ENCODE measurements around the gene CSGALNACT2.
"Not testable (repeated sequence)": the region's sequence is repeated elsewhere in the genome, so short reads cannot be mapped to it uniquely, and the experiment has no call there.

CSGALNACT2 gene

DNA sequence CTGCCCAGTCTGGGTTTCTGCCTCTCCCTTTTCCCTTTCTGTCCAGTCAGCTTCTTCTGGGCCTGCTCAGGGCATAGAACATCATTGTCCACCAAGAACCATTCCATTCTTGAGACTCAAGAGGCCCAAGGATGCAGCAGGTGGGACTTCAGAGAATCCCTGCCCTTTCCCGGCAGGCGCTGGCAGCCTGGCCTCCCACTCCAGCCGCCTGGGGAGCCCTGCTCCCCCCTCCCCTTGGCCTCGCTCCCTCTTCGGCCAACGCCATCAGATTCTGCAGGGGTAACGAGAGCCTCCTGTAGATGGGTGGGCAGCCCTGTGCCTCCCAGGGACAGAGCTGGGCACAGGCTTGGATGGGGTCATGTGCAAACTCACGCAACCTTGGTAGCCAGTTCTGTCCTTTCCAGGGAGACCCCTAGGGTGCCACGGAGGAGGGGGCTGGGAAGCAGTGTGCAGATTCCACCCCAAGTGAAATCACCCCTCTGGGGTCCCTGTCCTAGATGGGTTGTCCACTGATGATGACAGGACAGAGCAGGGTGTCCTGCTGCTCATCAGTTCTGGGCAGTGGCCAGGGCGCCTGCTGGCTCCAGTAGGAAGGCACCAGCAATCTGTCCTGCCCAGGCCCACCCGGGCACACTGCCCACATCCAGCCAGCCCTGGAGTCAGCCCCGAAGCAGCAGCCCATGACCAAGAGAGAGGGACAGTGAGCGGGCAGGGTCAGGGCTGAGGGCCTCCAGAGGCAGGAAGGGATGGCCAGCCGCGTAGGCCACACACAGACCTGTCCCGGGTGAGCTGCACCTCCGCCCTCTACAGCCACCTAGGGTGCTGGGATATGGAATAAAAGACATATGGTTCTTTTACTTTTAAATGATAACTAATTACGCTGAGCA lies 80.9 kb downstream of the CSGALNACT2 start:
- DNase-seq: no peak

DNA sequence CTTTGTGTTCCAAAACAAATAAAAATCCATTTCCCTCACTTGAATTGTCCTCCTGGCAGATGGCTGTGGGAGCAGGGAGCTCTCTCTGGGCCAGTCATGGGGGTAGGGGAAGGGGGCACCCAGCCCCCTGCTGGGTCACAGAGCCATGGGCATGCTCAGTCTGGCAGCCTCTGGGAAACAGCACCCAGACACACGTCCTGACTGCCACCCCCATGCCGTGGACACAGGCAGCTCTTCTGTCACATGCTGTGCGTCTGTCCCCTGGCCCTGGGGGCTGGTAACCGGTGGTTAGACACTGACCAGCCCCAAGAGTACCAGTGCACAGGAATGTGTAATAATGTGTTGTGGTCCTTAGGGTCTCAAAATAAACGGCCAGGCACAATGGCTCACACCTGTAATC lies 81.6 kb downstream of the CSGALNACT2 start:
- no peak for DNase-seq

DNA sequence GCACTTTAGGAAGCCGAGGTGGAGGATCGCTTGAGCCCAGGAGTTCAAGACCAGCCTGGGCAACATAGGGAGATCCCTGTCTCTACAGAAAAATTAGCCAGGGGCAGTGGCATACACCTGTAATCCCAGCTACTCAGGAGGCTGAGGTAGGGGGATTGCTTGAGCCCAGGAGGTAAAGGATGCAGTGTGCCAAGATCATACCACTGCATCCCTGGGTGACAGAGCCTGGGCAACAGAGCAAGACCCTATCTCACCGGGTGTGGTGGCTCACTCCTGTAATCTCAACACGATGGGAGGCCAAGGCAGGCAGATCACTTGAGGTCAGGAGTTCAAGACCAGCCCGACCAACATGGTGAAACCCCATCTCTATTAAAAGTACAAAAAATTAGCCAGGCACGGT lies 82.0 kb downstream of the CSGALNACT2 start:
- DNase-seq: not testable (repeated sequence)

DNA sequence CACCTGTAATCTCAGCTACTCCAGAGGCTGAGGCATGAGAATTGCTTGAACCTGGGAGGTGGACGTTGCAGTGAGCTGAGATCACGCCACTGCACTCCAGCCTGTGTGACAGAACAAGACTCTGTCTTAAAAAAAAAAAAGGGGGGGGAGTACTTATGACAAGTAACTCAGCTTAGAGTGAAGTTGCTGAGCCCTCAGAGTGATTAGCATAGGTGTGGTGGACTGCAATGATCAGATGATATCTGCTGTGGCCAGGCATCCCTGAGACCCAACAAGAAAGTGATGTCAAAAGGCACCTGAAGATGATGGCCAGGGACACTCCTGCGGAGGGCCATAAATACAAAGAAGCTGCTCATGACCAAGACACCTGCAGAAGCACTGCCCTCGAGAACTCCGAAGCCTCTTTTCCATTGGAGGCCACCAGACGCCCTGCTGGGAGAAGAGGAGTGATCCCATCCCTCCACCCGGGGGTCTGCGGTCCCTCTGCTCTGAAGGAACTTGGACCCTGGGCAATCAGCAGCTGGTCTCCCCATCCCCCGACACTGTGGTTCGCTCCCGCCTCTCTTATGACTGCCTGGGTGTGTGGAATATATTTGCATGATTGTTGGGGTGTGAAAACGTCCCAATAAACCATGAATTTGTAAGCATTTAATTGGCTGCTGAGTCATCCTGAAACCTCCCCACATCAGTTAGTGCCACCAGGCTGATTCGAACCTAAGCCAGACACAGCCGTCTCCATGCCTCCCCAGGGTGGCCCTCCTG lies 82.6 kb downstream of the CSGALNACT2 start:
- DNase-seq: no peak

DNA sequence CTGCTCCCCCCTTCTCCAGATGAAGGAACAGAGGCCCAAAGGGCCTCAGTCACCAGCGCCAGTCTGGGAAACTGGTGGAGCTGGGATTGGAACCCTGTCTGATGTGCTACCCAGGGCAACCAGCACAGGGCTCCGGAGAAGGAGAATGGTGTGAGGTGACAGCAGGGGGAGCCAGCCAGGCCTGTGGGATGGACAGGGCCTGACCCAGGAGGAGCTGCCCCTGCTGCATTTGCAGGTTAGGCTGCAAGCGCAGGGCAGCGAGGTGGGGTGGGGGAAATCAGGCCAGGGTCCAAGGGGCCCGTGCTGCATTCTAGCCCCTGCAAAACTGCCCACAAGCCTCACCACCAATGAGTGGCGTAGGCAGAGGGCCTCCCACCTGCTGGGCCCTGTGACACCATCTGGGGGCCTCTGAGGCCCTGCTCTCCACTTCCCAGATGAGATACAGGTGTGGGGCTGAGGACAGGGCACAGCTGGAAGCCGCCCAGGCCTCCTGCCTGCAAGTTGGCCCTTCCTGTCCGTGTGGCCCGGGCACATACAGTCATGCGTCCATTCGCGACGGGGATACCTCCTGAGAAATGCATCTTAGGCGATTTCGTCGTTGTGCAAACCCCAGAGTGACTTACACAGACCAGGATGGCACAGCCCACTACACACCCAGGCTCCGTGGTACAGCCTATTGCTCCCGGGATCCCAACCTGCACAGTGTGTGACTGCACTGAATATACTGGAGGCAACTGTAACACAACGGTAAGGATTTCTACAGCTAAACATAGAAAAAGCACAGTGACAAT lies 83.4 kb downstream of the CSGALNACT2 start:
- no peak for DNase-seq

DNA sequence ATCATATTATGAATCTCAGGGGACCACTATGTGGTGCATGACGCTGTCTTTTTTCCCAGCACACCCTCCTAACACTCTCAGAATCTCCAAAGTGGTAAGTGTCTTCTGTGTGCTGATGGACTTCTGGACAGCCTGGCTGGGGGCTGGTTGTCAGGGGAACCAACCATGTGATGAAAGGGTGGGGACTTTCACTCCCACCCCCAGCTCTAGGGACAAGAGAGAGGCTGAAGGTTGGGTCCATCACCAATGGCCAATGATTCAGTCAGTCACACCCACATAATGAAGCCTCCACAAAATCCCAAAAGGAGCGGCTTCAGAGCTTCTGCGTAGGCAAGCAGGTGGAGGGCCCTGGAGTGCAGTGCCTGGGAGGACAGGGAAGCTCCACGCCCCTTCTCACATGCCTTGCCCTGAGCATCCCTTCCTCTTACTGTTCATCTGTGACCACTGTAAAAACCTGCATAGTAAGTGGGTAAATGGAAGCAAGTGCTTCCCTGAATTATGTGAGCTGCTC lies 84.0 kb downstream of the CSGALNACT2 start:
- no peak for DNase-seq

DNA sequence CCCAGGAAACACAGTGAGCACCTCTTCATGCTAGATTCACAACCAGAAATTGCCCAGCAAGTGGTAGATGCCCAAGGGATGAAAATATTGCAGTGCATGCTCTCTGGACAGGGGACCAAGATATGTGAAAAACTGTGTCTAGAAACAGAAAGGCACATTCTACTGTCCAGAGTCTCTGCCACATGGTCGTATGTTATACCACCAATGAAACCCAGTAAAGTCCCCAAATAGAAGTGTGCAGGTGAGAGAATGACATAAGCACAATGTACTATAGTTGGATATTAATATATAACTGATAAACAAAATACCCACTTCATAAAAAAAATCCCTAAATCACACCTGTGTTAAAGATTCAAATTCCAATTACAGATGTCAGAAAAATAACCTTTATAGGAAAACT lies 84.8 kb downstream of the CSGALNACT2 start:
- DNase-seq: no peak

DNA sequence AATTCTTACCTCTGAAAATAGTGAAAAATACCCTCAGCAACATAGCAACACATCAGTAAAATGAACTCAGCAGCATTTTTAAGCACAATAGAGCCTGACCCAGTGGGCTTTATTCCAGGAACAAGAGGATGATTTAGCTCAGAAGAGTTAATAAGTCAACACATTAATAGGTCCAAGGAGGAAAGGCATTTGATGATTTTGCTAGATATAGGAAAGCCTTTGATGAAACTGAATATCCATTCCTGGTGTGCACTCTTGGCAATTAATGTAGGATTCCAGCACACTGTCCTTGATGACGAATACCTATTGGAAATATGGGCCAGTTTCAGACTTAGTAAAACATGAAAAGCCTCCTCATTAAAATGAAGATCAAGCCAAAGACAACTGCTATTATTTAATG lies 86.1 kb downstream of the CSGALNACT2 start:
- DNase-seq: no peak

DNA sequence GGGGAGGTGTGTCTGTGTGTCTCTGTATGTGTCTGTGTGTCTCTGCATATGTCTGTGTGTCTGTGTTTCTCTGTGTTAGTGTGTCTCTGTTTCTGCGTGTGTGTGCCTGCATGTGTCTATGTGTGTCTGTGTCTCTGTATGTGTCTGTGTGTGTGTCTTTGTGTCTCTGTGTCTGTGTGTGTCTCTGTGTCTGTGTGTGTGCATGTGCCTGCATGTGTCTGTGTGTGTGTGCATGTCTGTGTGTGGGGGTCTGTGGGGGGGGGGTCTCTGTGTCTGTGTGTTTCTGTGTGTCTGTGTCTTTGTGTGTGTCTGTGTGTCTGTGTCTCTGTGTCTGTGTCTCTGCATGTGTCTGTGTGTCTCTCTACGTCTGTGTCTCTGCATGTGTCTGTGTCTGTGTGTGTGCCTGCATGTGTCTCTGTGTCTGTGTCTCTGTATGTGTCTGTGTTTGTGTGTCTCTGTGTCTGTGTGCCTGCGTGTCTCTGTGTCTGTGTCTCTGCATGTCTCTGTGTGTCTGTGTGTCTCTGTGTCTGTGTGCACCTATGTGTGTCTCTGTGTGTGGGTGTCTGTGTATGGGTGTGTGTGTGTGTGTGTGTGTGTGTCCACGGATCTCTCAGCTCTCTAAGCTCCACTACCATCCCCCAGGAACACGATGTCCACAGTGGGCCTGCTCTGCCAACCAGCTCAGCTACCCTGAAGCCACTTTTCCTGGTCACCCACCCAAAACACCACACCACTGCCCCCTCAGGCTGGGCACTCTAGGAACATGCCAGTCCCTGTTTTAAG lies 87.0 kb downstream of the CSGALNACT2 start:
- no peak for DNase-seq

DNA sequence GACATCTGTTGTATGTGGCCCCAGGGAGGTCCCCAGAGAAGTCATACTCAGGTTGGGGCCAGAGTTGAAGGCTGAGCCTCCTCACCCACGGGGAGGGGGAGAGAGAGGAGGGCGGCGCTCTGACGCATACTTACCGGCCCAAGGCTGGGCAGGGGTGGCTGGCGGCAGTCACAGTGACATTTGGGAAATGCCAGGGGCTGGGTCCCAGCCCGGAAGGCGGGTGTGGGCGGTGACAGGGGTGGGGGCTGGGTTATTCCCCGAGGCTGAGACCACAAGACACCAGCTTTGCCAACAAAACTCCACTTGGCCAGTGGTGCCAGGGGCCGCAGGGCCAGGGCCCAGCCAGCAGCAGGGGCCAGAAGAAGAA lies 87.5 kb downstream of the CSGALNACT2 start:
- no peak for DNase-seq

DNA sequence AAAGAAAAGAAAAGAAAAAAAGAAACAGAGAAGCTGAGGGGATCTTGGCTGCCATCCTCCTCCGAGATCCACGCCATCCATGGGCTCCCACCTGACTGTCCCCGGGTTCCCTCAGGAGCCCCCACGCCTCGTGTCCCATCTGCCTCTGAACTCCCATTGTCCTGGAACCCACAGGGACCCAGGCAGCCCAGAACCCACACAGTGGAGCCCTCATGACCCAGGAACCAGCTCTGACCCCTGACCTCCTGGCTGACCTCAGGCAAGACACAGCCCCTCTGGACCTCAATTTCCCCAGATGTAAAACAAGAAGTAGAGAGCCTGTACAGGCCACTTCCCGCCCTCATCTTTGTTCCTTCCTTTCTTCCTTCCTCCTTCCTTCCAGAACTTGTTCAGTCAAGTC lies 88.2 kb downstream of the CSGALNACT2 start:
- DNase-seq: no peak

DNA sequence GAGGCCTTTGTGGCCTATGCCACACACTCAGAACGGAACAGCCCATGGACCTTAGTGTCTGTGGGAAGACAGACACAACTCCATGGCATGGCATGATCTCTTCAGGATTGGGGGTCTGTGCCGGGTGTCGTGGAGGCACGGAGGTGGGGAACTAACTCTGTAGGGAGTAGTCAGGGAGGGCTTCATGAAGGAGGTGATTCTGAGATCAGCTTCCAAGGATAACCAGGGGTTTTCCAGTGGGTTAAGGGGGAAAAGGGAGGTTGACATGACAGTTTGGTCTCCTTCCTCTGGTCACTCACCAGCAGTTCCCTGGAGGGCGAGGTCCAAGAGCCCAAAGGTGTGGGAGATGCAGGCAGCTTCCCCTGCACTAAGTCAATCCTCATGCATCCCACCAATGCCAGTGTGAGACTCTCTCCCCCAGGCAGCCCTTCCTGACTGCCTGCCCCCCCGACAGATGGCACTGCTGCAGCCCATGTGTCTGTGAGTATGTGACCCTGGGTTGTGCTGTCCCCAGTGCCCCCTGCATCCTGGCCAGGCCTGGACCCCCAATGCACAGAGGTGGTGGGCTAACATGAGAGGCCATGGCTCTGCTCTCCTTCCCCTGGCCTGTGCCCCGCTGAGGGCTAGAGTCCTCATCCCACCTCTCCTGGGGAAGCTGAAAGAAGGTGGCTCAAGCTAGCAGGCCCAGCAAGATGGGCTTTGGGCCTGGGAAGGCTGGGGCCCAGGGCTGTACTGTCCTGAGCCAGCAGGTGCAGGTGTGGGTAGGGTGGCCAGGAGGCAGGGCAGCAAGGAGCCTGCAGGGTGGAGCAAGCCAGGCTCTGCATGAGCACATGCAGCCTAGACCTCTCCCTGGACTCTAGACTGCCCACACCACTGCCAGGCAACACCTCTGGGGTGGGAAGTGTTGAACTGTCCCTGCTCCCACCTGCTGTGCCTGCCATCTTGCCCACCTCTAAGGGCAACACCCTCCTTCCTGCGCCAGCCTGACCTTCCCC lies 88.9 kb downstream of the CSGALNACT2 start:
- DNase-seq: no peak

DNA sequence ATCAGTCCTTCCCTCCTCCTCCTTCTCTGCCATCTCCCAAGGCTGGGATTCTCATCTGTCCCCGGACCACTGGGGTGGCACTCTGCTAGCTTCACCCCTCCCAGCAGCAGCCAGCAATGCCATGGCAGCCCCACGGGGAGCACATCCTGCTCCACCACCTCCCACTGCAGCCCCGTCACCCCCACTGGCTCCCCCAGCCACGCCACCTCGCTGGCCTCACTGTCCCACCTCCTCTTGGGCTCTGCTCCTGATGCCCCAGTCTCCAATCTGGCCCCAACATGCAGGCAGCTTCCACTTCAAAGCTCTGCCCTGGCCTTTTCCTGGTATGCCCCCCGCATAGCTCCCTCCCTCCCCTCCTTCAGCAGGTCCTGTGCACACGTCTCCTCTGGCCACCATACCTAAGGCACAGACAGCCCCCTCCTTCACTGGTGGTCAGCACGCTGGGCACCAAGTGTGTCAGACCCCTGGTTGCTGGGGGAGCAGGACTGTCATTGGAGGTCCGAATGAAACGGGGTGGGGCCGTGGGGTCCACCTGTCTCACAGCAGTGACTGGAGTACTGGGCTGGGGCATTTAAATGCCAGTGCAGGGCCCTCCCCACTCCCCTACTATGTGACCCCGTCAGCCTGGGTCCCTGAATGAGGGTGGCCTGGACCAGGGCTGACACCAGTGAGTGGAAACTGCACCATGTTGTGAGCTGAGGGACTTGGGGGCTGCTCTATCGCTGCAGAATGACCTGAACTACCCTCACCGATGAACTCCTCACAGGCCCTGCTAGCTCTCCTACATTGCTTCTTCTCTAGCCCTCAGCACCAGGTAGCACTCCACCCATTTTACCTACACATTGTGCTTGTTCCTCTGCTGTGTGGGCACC lies 89.9 kb downstream of the CSGALNACT2 start:
- DNase-seq: no peak

DNA sequence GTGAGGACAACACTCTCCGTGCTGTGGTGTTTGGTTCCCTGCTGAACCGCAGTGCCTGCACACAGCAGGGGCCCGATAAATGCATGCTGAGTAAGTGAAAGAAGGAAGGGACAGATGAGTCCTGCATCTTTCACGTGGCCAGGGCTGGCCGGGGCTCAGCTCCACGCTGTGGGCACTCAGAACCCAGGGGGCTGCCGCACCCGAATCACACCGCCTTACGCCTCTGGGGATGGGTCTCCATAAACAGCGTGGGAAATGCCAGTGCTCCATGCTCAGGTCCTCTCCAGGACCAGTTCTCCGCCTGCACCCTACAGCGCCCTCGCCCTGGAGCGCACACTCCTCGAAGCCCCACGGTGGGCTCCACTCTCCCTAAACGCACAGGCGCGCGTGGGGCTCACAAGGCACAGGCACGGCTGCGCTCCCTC lies 90.5 kb downstream of the CSGALNACT2 start:
- DNase-seq: no peak

DNA sequence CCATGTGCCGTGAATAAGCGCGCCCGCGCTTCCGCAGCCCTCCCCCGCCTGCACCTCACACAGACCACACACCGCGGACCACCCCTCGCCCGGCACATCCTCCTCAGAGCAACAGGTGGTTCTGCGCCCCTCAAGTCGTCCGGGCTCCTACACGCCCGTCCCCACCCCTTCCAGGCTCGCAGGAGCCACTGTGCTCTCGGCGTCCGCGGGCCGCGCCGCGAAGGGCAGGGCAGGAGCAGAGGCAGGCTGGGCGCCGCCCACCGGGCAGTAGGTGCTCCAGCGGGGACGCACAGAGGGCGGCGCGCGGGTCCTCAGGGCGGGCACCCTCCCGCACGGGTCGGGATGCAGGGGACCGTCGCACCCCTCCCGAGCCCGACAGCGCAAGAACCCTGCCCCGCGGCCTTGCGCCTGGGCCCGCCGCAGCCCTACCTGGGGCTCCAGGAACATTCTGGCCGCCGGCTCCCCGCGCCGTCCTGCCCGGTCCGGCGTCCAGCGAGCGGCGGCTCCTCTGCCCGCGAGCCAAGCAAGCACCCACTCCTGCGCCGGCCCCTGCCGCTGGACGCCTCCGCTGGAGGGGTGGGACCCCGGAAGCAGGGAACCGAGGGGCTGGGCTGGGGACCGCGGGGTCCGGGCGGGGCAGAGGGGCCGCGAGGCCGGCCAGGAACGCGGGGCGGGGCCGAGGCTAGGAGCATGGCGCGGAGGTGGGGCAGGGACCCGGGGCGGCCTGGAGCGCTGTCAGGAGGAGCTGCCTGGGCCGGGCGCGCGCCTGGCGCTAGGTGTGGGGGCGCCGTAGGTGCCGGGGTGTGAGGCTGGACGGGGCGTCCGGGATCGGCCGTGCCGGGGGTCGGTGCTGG lies 91.2 kb downstream of the CSGALNACT2 start:
- DNase-seq: no peak

DNA sequence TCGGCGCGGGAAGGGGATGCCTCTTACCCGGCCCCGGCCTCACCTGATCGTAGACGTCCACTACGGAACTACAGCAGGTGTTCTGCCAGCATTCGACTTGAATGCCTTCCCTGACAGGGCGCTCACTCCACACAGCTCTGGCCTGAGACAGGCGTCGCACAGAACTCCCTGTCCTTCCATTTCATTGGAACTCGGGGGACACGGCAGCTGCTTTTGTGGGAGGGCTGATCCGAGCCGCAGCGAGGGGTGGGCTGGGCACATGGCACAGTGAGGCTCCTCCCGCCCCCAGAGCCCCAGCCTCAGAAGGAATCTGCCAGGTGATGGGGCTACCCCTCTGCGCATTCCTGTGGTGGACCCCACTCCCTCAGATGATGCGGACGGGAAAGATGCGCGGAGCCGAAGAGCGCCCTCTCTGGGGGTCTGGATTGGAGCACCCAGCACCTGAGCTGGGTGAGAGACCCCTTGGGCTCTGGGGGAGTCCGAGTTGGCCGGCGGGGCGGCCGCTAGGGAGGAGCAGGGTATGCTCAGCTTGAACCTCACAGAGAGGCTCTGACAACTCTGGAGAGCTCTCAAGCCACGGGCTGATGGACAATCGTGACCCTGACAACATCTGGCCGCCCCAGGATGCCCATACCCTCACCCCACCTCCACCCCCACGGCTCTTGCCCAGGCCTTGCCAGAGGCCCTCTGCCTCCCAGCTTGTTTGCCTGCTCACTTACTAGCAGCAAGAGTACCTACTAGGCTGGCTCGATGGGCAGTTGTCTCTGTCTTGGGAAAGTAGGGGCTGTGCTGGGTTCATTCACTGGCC lies 92.1 kb downstream of the CSGALNACT2 start:
- no peak for DNase-seq

DNA sequence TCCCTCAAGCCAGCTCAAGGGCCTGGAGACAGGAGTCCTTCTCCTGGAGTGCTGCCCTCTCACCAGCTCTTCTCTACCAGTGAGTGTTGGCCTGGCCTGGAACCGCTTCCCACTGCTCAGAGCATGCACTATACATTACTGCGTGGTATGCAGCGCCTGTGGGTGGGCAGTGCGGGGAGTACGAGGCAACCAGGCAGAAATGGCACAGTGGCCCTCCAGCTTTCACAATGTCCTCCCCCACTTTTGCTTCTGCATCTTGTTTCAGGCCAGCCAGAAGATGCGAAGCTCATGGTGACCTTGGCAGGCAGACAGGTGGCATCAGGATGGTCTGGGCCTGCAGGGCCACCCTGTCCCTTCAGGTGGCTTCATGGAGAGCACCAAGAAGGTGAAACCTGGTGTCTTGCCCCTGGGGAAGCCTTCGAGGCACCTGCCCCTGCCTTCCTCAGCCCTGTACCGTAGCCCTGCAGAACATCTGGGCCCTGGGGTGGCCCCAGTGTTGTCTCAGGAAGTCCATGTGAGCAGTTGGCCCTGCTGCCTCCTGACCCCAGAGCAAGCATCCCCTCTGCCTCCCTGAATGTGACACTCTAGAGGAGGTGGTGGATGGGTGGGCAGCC lies 92.8 kb downstream of the CSGALNACT2 start:
- no peak for DNase-seq
